Measurements from ENCODE around the gene ATG3. TPM values are rescaled to one million over a fixed set of nuclear protein-coding genes. Genes with fewer than 3 reads are reported as not detected.
A peak's percentile ranks its signal among the peaks of the same experiment; 100 is the strongest.

Gene ATG3
- total and polyA plus RNA-seq, 2 donors (not counting 3 experiments of a cell fraction or from before 2014, with no cell fraction given): 36.0 to 62.4 TPM

GRCh38 chr3:112498914-112499711 is 62.6 kb downstream of the ATG3 start, which contains the start of gene BTLA:
BTLA (minus strand) TSS chr3:112499472; CDS start chr3:112499358, 114 bp downstream.
- Histone ChIP-seq H3K27me3 (ENCODE audit: control insufficient read depth in 2 of 2, insufficient read depth in 2 of 2, low read length in 2 of 2) (no peaks in the 10 kb centered on the region), H3K27ac (ENCODE audit: insufficient read depth, low read depth, low read length) (peak within 1 kb of the TSS; percentile 64), H3K9me1 (replicated peaks; ENCODE audit: control insufficient read depth, extremely low read depth, insufficient read depth, low read length) (no peaks in the 10 kb centered on the region), H4K20me1 (replicated peaks; ENCODE audit: control insufficient read depth, extremely low read depth, insufficient read depth, low read length) (no peaks in the 10 kb centered on the region), H3K4me1 (ENCODE audit: control insufficient read depth, extremely low read depth, insufficient read depth, low read length) (peaks cover 18% of the 10 kb centered on the region), H3K9me3 (replicated peaks; ENCODE audit: control insufficient read depth, insufficient read depth, low read length) (no peaks in the 10 kb centered on the region), H3K79me2 (ENCODE audit: control insufficient read depth, insufficient read depth, low read length) (no peaks in the 10 kb centered on the region), H2AFZ (ENCODE audit: low read depth, low read length) (no peak within 1 kb of the TSS), H3K4me2 (ENCODE audit: insufficient read depth, low read length) (peak within 1 kb of the TSS; percentile 10), H3K4me3 (replicated peaks in 1 of 3; ENCODE audit: insufficient read depth in 1 of 3, low read depth in 1 of 3, low read length in 3 of 3) (no peak within 1 kb of the TSS), H3K36me3 (ENCODE audit: control insufficient read depth in 2 of 2, extremely low read depth in 1 of 2, insufficient read depth in 2 of 2, low read length in 2 of 2) (no peaks in the 10 kb centered on the region), H3K9ac (replicated peaks; ENCODE audit: extremely low read depth, insufficient read depth, low read length) (no peak within 1 kb of the TSS)
- POLR2A ChIA-PET: no interaction called here
- no peak for FAIRE-seq
- CTCF ChIA-PET: interaction anchor here (1.4 kb wide), 1 partner anchor 9 kb away, joined by 3 read pairs; no protein-coding TSS in a partner anchor
- TF ChIP-seq MAX (IDR thresholded peaks at IDR 0.05; ENCODE audit: insufficient read depth, insufficient read length): no peak
- no peak for TF ChIP-seq CTCF (IDR thresholded peaks at IDR 0.05; ENCODE audit: extremely low read depth in 1 of 2, insufficient read depth in 1 of 2, low read depth in 1 of 2, low read length in 2 of 2)
- TF ChIP-seq POLR2A (IDR thresholded peaks at IDR 0.05; ENCODE audit: low read depth, low read length): no peak
- dilution Hi-C loops (cut with MboI; ENCODE audit: extremely low pct_ligation_motif_present, low sequenced_read_pairs) (no loop called here), intact Hi-C loops (cut with micrococcal nuclease) (no loop called here)
- BruUV-seq (replicated peaks): no TSS peak
- no peak for DNase-seq (ENCODE audit: low read depth, low spot score)

GRCh38 chr3:112497897-112498548 is 63.7 kb downstream of the ATG3 start:
- intact Hi-C loops (cut with micrococcal nuclease) (no loop called here), dilution Hi-C loops (cut with MboI; ENCODE audit: extremely low pct_ligation_motif_present, low sequenced_read_pairs) (no loop called here)
- Histone ChIP-seq H3K9me3 (replicated peaks; ENCODE audit: control insufficient read depth, insufficient read depth, low read length) (no peaks in the 10 kb centered on the region), H3K4me3 (replicated peaks in 1 of 3; ENCODE audit: insufficient read depth in 1 of 3, low read depth in 1 of 3, low read length in 3 of 3) (no peak overlapping the region), H3K9ac (replicated peaks; ENCODE audit: extremely low read depth, insufficient read depth, low read length) (no peak overlapping the region), H3K4me1 (ENCODE audit: control insufficient read depth, extremely low read depth, insufficient read depth, low read length) (peaks cover 18% of the 10 kb centered on the region), H3K79me2 (ENCODE audit: control insufficient read depth, insufficient read depth, low read length) (no peaks in the 10 kb centered on the region), H3K27ac (ENCODE audit: insufficient read depth, low read depth, low read length) (no peak overlapping the region), H3K27me3 (ENCODE audit: control insufficient read depth in 2 of 2, insufficient read depth in 2 of 2, low read length in 2 of 2) (no peaks in the 10 kb centered on the region), H3K9me1 (replicated peaks; ENCODE audit: control insufficient read depth, extremely low read depth, insufficient read depth, low read length) (no peaks in the 10 kb centered on the region), H4K20me1 (replicated peaks; ENCODE audit: control insufficient read depth, extremely low read depth, insufficient read depth, low read length) (no peaks in the 10 kb centered on the region), H3K4me2 (ENCODE audit: insufficient read depth, low read length) (no peak overlapping the region), H3K36me3 (ENCODE audit: control insufficient read depth in 2 of 2, extremely low read depth in 1 of 2, insufficient read depth in 2 of 2, low read length in 2 of 2) (no peaks in the 10 kb centered on the region), H2AFZ (ENCODE audit: low read depth, low read length) (no peak overlapping the region)
- POLR2A ChIA-PET: no interaction called here
- TF ChIP-seq POLR2A (IDR thresholded peaks at IDR 0.05; ENCODE audit: low read depth, low read length): no peak
- no peak for TF ChIP-seq JUN (IDR thresholded peaks at IDR 0.05; ENCODE audit: borderline replicate concordance, insufficient read depth, insufficient read length, low read depth)
- no peak for TF ChIP-seq MAX (IDR thresholded peaks at IDR 0.05; ENCODE audit: insufficient read depth, insufficient read length)
- TF ChIP-seq EZH2 (IDR thresholded peaks at IDR 0.05; ENCODE audit: borderline replicate concordance, low read depth, low read length, severe bottlenecking): no peak
- TF ChIP-seq FOS (IDR thresholded peaks at IDR 0.05; ENCODE audit: borderline replicate concordance, insufficient read depth, low read length): no peak
- TF ChIP-seq CTCF (IDR thresholded peaks at IDR 0.05; ENCODE audit: extremely low read depth in 1 of 2, insufficient read depth in 1 of 2, low read depth in 1 of 2, low read length in 2 of 2): no peak
- TF ChIP-seq MYC (IDR thresholded peaks at IDR 0.05; ENCODE audit: low read depth, low read length): no peak
- no peak for TF ChIP-seq POLR2AphosphoS5 (IDR thresholded peaks at IDR 0.05; ENCODE audit: insufficient read depth, low read depth, low read length)
- no peak for TF ChIP-seq GATA2 (IDR thresholded peaks at IDR 0.05; ENCODE audit: insufficient read depth, insufficient read length, low read depth, low read length)
- CTCF ChIA-PET: no interaction called here
- no peak for FAIRE-seq
- no TSS peak for BruUV-seq (replicated peaks)
- DNase-seq (ENCODE audit: low read depth, low spot score): no peak

Data from endothelial cell of umbilical vein (primary cell).